HG02938 (cell line): ENCODE data around the gene CDHR4.
"Not testable (repeated sequence)": the region's sequence is repeated elsewhere in the genome, so short reads cannot be mapped to it uniquely, and the experiment has no call there.

ENCODE experiments used
- ATAC-seq: cut with Tn5 transposase; IDR thresholded peaks from one replicate; pipeline ENCODE4 v1.9.1; 2021; ENCODE audit warnings: mild to moderate bottlenecking, moderate library complexity; ENCODE audit not compliant: unreplicated experiment

Gene CDHR4

GRCh38 chr3:49780975-49781365 lies 18.7 kb downstream of the CDHR4 start:
- not testable (repeated sequence) for ATAC-seq

- ATAC-seq, result no peak
Measured at GRCh38 chr3:49780080-49780974, 19.3 kb downstream of the CDHR4 start.

- no peak for ATAC-seq
Measured at GRCh38 chr3:49779358-49780079, 20.2 kb downstream of the CDHR4 start.

DNA sequence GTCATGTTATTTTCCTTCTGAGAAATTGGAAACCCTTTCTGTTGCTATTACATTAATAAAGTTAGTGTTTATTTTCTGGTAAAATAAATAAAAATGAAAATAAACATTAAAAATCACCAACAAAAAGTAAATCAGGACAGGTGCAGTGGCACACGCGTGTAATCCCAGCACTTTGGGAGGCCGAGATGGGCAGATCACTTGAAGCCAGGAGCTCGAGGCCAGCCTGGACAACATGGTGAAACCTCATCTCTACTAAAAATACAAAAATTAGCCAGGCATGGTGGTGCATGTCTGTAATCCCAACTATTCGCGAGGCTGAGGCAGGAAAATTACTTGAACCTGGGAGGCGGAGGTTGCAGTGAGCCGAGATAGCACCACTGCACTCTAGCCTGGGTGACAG lies 23.6 kb downstream of the CDHR4 start:
- ATAC-seq, result not testable (repeated sequence)

DNA sequence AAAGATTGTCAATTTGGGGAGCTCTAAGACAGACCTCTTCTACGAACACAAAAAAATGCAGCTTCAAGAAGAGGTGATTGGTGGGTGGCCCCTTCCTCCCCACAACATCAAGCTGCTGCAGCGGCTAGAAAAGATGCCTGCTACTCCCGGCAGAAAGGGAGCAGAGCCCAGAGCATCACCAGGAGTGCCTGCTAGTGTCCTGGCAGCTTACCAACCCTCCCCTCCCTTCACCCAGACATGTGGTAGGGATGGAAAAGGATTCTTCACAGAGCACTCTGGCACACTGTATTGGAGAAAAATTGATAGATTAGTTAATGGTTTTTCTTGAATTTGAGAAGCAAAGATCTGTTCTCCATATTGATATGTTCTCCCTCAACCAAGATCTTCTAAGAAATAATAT lies 24.1 kb downstream of the CDHR4 start:
- ATAC-seq, result no peak

DNA sequence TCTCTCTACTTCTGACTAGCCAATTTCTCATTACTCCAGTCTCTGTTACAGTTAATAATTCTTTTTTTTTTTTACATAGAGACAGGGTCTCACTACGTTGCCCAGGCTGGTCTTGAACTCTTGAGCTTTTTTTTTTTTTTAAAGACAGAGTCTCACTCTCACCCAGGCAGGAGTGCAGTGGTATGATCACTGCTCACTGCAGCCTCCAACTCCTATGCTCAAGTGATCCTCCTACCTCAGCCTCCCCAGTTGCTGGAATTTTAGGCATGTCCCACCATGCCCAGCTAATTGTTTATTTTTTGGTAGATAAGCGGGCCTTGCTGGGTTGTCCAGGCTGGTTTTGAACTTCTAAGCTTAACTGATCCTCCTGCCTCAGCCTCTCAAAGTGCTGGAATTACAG lies 27.0 kb downstream of the CDHR4 start:
- ATAC-seq, result no peak

DNA sequence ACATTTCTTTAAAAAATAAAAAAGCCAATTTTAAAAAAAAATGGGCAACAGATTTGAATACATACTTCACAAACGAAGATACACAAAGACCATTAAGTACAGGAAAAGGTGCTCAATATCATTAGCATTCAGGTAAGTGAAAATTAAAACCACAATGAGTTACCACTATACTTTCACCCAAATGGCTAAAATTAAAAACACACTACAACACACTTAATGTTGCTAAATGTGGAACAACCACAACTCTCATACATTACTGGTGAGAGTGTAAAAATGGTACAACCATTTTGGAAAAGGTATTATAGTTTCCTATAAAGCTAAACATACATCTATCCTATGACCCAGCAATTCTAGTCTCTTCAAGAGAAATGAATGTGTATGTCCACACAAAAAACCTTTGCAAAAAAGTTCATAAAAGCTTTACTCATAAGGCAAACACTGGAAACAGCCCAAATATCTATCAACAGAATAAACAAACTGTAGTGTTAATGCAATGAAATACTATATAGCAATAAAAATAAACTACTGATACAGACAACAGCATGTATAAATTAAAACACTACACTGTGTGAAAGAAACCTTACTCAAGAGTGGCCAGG lies 28.2 kb downstream of the CDHR4 start:
- ATAC-seq, result no peak

DNA sequence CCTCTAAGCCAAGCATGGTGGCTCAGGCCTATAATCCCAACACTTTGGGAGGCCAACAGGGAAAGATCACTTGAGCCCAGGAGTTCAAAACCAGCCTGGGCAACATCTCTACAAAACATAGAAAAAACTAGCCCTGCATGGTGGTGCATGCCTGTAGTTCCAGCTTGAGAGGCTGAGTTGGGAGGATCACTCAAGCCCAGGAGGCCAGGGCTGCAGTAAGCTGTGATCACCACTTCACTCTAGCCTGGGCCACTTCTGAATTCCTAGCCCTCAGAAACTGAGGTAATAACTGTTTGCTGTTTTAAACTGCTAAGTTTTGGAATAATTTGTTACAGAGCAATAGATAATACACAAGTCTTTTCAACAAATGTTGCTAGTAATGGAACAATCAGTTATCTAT lies 29.7 kb downstream of the CDHR4 start:
- no peak for ATAC-seq

DNA sequence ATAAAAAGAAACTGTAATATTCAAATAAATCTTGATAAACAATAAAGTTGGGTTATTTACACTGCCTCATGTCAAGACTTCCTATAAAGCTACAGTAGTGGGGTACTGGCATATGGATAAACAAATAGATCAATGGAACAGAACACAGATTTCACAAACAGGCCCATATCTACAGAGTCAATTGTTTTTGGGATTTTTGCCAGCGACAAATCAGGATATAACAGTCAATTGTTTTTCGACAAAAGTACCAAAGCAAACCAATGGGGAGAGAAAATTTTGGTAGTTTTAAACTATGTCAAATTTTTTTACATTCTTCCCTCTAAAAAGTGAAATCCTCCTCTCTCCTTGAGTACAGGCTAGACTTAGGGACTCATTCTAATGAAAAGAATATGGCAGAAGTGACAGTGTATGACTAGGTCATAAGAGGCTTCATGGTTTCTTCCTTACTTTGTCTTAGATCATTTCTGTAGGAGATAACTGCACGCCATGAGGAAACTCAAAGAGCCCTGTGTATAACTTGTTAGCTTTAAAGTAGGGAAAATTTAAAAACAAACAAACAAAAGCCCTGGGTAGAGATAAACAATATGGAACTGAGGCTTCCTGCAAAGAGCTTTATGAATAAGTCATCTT lies 30.3 kb downstream of the CDHR4 start:
- ATAC-seq, result no peak

DNA sequence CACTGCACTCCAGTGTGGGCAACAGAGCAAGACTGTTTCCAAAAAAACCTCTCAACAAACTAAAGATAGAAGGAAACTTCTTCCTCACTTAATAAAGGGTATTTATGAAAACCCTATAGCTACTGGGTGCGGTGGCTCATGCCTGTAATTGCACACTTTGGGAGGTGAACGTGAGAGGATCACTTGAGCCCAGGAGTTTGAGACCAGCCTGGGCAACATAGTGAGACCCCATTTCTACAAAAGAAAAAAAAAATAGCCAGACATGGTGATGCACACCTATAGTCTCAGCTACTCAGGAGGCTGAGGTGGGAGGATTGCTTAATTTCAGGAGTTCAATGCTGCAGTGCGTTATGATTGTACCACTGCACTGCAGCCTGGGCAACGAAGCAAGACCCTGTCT lies 35.7 kb downstream of the CDHR4 start:
- ATAC-seq, result no peak

DNA sequence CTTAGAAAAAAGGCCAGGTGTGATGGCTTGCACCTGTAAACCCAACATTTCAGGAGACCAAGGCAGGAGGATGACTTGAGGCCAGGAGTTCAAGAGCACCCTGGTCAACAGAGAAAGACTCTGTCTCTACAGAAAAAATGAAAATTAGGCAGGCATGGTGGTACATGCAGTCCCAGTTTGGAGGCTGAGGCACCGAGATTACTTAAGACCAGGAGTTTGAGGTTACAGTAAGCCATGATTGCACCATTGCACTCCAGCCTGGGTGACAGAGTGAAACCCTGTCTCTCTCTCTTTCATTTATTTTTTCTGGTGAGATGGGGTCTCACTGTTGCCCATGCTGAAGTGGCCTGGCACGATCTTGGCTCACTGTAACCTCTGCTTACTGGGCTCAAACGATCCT lies 38.0 kb downstream of the CDHR4 start:
- no peak for ATAC-seq

DNA sequence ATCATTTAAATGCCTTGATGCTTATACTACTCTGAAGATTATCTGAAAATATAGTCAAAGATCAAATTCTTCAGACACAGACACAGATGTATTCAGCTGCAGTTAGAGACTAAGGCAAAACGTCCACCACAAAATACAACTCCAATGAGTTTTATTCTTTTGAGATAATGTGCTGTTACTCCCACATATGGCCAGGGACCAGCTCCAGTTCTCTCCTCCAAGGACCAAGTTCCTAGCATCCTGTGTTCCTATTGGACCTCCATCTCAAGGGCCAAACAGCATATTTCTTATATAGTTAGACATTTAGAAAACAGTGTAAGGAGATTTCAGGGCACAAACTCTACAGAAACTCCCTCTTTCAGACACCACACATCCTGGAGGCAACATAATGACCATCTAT lies 40.4 kb downstream of the CDHR4 start:
- no peak for ATAC-seq

GRCh38 chr3:49757197-49757596 lies 42.5 kb downstream of the CDHR4 start:
- no peak for ATAC-seq

DNA sequence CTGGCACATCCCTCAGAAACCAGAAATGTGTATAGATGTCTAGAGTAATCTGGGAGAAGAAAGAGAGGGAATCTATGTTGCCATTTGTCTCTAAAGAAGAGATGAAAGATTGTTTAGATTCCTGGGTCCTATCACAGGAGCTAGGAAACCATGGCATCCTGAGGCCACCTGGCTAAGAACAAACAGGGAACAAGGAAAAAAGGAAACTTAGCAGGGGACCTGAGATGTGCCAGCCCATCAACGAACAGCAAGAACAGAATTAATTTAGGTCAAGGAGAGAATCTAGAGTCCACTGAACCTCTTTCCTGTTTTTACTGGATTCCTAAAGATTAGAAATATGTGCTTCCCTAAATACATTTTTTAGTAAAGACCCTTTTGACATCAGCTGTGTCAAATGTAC lies 43.6 kb downstream of the CDHR4 start:
- ATAC-seq, result no peak

GRCh38 chr3:49754536-49754935 lies 45.1 kb downstream of the CDHR4 start:
- ATAC-seq, result no peak

DNA sequence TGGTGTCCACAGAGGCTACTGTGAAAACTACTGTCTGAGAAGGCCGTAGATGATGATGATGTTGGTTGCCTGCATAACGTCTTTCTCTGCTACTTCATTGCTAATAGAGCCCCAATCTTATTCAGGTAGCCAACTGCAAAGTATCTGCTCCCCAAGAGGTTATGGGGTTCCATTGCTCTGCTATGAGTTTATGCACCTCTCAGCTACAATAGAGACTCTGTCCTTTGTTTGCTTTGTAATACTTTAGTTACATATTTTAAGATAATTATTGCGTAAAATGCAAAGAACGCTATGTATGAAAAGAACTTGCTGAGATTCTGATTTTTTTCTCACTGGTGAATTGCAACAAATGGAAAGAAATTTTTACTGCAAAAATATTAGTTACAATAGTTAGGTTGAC lies 48.2 kb downstream of the CDHR4 start:
- no peak for ATAC-seq

DNA sequence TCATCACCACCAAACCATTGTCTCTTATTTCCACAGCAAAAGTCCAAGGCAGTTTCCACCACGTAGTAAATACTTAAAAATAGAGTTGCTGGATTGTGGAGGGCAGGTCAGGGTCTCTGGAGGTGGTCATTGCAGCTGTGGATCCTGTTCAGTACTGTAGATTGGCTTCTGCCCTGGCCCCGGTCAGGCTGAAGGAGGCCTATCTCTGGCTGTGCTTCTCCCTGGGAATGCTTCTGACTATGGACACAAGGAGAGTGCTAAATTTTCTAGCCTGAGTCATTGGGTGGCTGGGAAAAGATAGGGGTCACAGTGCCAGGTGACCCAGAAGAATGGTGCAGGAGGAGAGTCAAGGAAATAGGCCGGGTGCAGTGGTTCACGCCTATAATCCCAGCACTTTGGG lies 49.6 kb downstream of the CDHR4 start:
- ATAC-seq, result no peak

DNA sequence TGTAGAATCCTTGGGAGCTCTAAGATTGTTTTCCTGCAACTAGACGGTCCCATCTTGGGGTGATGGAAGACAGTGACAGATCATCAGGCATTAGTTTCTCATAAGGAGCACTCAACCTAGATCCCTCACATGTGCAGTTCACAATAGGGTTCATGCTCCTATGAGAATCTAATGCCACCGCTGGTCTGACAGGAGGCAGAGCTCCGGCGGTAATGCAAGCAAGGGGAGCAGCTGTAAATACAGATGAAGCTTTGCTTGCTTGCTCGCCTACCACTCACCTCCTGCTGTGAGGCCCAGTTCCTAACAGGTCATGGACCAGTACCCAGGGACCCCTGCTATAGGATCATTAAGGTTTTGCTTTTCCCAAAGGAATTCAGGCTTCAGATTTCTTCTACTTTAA lies 50.8 kb downstream of the CDHR4 start:
- not testable (repeated sequence) for ATAC-seq

GRCh38 chr3:49747792-49748480 lies 51.7 kb downstream of the CDHR4 start:
- ATAC-seq, result no peak

DNA sequence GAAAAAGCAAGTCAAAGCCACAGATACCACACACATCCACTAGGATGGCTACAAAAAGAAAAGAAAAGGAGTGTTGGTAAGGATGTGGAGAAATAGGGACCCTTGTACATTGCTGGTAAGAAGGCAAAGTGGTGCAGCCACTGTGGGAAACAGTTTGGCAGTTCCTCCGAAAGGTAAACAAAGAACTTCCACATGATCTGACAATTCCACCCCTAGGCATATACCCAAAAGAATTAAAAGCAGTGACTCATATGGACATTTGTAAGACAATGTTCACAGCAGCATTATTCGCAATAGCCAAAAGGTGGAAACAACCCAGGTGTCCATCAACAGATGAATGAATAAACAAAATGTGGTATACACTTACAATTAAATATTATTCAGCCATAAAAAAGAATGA lies 53.7 kb downstream of the CDHR4 start:
- no peak for ATAC-seq
